Spleen (tissue), 11 donors: Measurements from ENCODE around the gene LRP1. TPM values are rescaled to one million over a fixed set of nuclear protein-coding genes. Genes with fewer than 3 reads are reported as not detected.

Experiments used
- DNase-seq: peaks from one replicate; pipeline ENCODE4 v3.0.0-alpha.2; 2020
- H3K27ac ChIP-seq, 8 donors: fragments of 200-600 bp; sonication (generic) in 7 of 8; 1 replicate in 4 of 8; 2 replicates in 4 of 8; pipeline versions ENCODE4 v1.5.0 to v1.8.0; 2016 to 2021; ENCODE audit warnings: inconsistent platforms in 4 of 8, mild to moderate bottlenecking in 4 of 8, moderate library complexity in 1 of 8
- H3K27me3 ChIP-seq, 7 donors: fragments of 200-600 bp; sonication (generic) in 6 of 7; replicated peaks in 1 of 7; 1 replicate in 4 of 7; 2 replicates in 3 of 7; pipeline versions ENCODE4 v1.5.0 to v1.8.0; 2016 to 2021; ENCODE audit warnings: inconsistent platforms in 3 of 7, mild to moderate bottlenecking in 1 of 7
- H3K36me3 ChIP-seq, 6 donors: fragments of 200-600 bp; sonication (generic) in 5 of 6; 1 replicate in 4 of 6; 2 replicates in 2 of 6; pipeline versions ENCODE4 v1.5.0 to v1.8.0; 2016 to 2021; ENCODE audit warnings: inconsistent platforms in 2 of 6
- H3K4me1 ChIP-seq, 6 donors: fragments of 200-600 bp; sonication (generic) in 5 of 6; 1 replicate in 3 of 6; 2 replicates in 3 of 6; pipeline versions ENCODE4 v1.5.0 to v1.8.0; 2016 to 2021; ENCODE audit warnings: inconsistent platforms in 3 of 6
- H3K4me3 ChIP-seq, 8 donors: fragments of 200-600 bp; sonication (generic) in 7 of 8; 1 replicate in 4 of 8; 2 replicates in 4 of 8; pipeline versions ENCODE4 v1.5.0 to v1.8.0; 2016 to 2021; ENCODE audit warnings: inconsistent platforms in 4 of 8, mild to moderate bottlenecking in 4 of 8, moderate library complexity in 2 of 8
- H3K9me3 ChIP-seq, 8 donors: fragments of 200-600 bp; sonication (generic) in 7 of 8; 1 replicate in 4 of 8; 2 replicates in 4 of 8; pipeline versions ENCODE4 v1.5.0 to v1.8.0; 2016 to 2021; ENCODE audit warnings: inconsistent platforms in 4 of 8
- CTCF ChIP-seq, 11 experiments: fragments of 200-600 bp in 7 of 11; fragments of 450-650 bp in 4 of 11; sonication (generic) in 4 of 11; IDR thresholded peaks in 8 of 11; conservative IDR thresholded peaks in 3 of 11; 1 replicate in 7 of 11; 2 replicates in 4 of 11; pipeline versions ENCODE4 v1.4.0 to v1.8.0; 2016 to 2021; ENCODE audit warnings: antibody characterized with exemption in 11 of 11, inconsistent platforms in 4 of 11, mild to moderate bottlenecking in 1 of 11
- POLR2A ChIP-seq, 3 donors: fragments of 450-650 bp; IDR thresholded peaks; one replicate each; pipeline ENCODE4 v1.5.1; 2017; ENCODE audit warnings: antibody characterized with exemption in 3 of 3, mild to moderate bottlenecking in 1 of 3
- POLR2AphosphoS5 ChIP-seq, 3 donors: sonication (generic); formaldehyde crosslinking; IDR thresholded peaks; one replicate each; pipeline ENCODE4 v1.5.1; 2017; ENCODE audit warnings: antibody characterized with exemption in 3 of 3
- WGBS, 5 donors: extraction: QIAGEN DNeasy Blood & Tissue Kit in 3 of 5; methylation state at CpG; one replicate each; pipeline versions ENCODE4 v1.1.5 to v1.1.7; 2013 to 2018; 5-methylcytosine and 5-hydroxymethylcytosine counted together
- intact Hi-C: fragments of 100-400 bp; cut with DNase I; formaldehyde crosslinking; loops from one replicate; pipeline ENCODE4 v1.15.0; 2023; ENCODE audit warnings: low total_unique reads
- polyA plus RNA-seq, 3 donors: library from polyadenylated mRNA; stranded (reverse); fragments of 200-250 nt; gene quantifications; one replicate each; pipeline ENCODE4 v1.2.1, GENCODE V29; 2013
- total RNA-seq, 7 donors: library from RNA; depleted of rRNA in 3 of 7; stranded (reverse); fragments of >200 nt in 3 of 7; fragmentation: NEBNext Ultra II Directional in 4 of 7; extraction: Animal tissue kit (Norgen Biotek cat#: 25700) in 4 of 7; gene quantifications; one replicate each; pipeline versions ENCODE4 v1.1.0 to v1.2.1, GENCODE V29; 2016 to 2021
- donor health status: healthy with polysubstance abuse.
- donor health status: DM: no; HTN: no; CAD: no; lungs with moderate emphysema.
- donor health status: DM: no; HTN: no; CAD: no.
- donor health status: Bipolar disorder and iron deficiency.
- donor health status: healthy.
- donor health status: DM: no; HTN: no; CAD: no.
- donor health status: DM: yes; HTN: yes; CAD: no.

The LRP1 gene
- total and polyA plus RNA-seq, 10 donors, result 8.9 to 216 (median 159) TPM

DNA sequence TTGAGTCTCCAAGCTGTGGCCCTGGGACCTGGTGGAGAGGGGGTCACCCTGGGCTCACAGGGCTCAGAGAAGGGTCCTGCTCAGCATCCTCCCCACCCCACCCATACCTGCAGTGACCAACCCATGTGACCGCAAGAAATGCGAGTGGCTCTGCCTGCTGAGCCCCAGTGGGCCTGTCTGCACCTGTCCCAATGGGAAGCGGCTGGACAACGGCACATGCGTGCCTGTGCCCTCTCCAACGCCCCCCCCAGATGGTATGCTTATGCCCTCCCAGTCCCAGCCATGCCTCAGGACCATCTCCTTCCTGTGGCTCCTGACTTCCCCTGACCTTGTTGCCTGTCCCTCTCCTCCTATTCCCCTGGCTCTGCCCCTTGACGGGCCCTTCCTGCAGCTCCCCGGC is 81.6 kb downstream of the LRP1 start:
- WGBS, 5 donors, result 72 to 76% (median 75%) methylated on average over 6 to 8 of the region's 8 CpGs
- intact Hi-C loops, result no loop called here
- peaks cover 2 to 24% (median 19%) of the 10 kb centered on the region in 6 donors for H3K4me1 ChIP-seq
- H3K4me3 ChIP-seq, result no peak overlapping the region
- peaks cover 0 to 81% (median 12%) of the 10 kb centered on the region in 6 donors for H3K36me3 ChIP-seq
- no peak overlapping the region for H3K27ac ChIP-seq
- H3K9me3 ChIP-seq, result no peaks in the 10 kb centered on the region
- TF ChIP-seq POLR2AphosphoS5 (IDR thresholded peaks at IDR 0.05) (peak in 1 of 3 donors; percentile 8), CTCF (IDR thresholded peaks at IDR 0.05 in 8 of 11, conservative IDR thresholded peaks at IDR 0.05 in 3 of 11) (no peak), POLR2A (IDR thresholded peaks at IDR 0.05) (no peak)
- peaks cover 0 to 29% (median 16%) of the 10 kb centered on the region in 7 donors for H3K27me3 ChIP-seq
- DNase-seq, result no peak

GRCh38 chr12:57210461-57210860 is 82.2 kb downstream of the LRP1 start:
- H3K27ac ChIP-seq, result no peak overlapping the region
- H3K9me3 ChIP-seq, result no peaks in the 10 kb centered on the region
- DNase-seq, result no peak
- intact Hi-C loops, result no loop called here
- H3K36me3 ChIP-seq, result peaks cover 0 to 76% (median 9%) of the 10 kb centered on the region in 6 donors
- peaks cover 2 to 30% (median 25%) of the 10 kb centered on the region in 6 donors for H3K4me1 ChIP-seq
- H3K27me3 ChIP-seq, result peaks cover 0 to 35% (median 22%) of the 10 kb centered on the region in 7 donors
- TF ChIP-seq POLR2AphosphoS5 (IDR thresholded peaks at IDR 0.05) (no peak), CTCF (IDR thresholded peaks at IDR 0.05 in 8 of 11, conservative IDR thresholded peaks at IDR 0.05 in 3 of 11) (no peak), POLR2A (IDR thresholded peaks at IDR 0.05) (no peak)
- H3K4me3 ChIP-seq, result no peak overlapping the region
- 77 to 90% (median 88%) methylated on average over 12 to 15 of the region's 15 CpGs for WGBS, 5 donors

DNA sequence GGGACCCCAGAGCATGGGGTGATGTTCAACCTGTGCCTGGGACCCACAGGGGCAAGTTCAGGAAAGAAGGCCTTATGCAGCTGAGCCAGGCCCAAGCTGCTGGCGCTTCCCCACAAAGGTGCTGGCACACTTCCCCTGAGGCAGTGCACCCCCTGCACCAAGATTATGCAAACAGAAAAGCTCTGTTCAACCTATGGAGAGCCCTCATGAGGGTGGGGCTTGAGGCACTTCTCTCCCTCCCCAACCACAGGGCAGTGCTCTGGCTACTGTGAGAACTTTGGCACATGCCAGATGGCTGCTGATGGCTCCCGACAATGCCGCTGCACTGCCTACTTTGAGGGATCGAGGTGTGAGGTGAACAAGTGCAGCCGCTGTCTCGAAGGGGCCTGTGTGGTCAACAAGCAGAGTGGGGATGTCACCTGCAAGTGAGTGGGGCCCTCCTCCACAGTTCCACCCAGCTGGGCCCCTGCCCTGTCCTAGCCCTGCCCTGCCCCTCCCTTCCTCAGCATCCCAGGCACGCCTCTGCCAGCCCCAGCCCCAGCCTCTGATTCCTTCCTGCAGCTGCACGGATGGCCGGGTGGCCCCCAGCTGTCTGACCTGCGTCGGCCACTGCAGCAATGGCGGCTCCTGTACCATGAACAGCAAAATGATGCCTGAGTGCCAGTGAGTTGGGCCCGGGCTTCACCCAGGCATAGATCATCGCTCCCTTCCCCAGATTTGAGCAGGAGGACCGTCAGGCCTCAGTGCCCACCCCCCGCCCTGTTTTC is 82.8 kb downstream of the LRP1 start:
- no peak for DNase-seq
- intact Hi-C loops, result no loop called here
- WGBS, 5 donors, result 76 to 83% (median 80%) methylated on average over 7 to 16 of the region's 16 CpGs
- H3K27me3 ChIP-seq, result peaks cover 0 to 41% (median 28%) of the 10 kb centered on the region in 7 donors
- TF ChIP-seq POLR2AphosphoS5 (IDR thresholded peaks at IDR 0.05), result no peak
- TF ChIP-seq POLR2A (IDR thresholded peaks at IDR 0.05), result no peak
- no peak for TF ChIP-seq CTCF (IDR thresholded peaks at IDR 0.05 in 8 of 11, conservative IDR thresholded peaks at IDR 0.05 in 3 of 11)
- H3K27ac ChIP-seq, result no peak overlapping the region
- peaks cover 9 to 36% (median 31%) of the 10 kb centered on the region in 6 donors for H3K4me1 ChIP-seq
- no peaks in the 10 kb centered on the region for H3K9me3 ChIP-seq
- no peak overlapping the region for H3K4me3 ChIP-seq
- peaks cover 0 to 70% (median 8%) of the 10 kb centered on the region in 6 donors for H3K36me3 ChIP-seq
